Activated CD4-positive, alpha-beta T cell treated with anti-CD3 and anti-CD28 coated beads for 4 hours (primary cell): ENCODE results near the gene THYN1.
A peak's percentile ranks its signal among the peaks of the same experiment; 100 is the strongest.

Source experiments
- DNase-seq, 2 donors: peaks; one replicate each; pipeline ENCODE4 v3.0.0-alpha.2; 2020

Gene THYN1

DNA sequence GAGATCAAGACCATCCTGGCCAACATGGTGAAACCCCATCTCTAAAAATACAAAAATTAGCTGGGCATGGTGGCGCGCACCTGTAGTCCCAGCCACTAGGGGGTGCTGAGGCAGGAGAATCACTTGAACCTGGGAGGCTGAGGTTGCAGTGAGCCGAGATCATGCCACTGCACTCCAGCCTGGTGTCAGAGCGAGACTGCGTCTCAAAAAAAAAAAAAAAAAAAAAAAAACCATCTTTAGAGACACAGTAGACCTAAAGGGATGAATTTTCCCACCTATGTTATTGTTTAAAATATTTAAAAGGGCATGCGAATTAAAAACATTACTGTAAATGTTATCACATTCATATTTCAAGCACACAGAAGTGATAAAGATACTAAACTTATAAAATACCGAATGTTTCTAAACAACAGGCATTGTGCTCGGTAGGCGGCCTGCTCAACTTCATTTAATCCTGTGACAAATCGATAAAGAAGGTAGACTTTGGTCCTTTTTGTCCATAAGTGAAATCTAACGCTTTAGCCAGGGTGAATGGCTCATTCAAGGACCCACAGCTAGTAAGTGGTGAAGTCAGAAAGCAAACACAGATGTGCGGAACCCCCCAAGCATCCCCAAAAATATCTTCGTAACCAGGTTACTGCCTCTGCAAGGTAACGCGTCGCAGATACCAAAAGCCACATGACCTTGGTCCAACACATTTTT, 45.5 kb downstream of the THYN1 start:
- peak; percentile 56 to 63 for DNase-seq

GRCh38 chr11:134206185-134206584, 47.0 kb downstream of the THYN1 start:
- DNase-seq = no peak

DNA sequence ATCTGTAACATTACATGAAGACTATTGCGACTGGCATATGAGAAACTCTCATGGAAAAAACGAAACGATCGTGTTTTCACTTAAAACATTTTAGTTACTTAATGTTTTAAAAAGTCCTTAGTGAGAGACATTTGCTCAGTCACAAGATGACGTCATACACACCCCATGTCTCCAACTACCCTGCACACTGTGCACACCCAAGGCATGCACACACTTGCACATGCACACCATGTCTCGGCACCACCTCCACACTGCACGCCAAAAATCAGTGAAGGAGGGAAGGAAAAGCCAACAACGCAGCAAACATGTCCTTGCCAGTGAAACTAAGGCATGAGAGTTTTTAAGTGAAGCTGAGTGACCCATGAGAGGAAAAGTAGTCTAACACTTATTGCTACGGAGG, 47.4 kb downstream of the THYN1 start:
- DNase-seq = no peak

DNA sequence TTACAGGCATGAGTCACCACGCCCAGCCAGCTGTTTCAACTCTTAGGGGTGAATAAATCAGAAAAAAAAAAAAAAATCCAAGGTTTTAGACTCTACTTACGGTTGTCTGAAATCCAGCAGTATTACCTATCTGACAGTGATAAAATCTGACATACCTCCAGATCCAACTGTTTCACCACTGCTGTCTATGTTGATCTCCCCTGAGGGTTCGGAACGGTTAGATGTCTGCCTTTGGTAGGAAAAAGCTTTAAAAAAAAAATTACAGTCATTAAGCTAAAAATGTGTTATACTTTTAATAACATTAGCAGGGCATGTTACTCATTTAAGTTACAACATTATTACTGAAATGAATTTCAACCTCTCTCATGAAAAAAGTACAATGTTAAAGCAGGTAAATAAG, 50.5 kb downstream of the THYN1 start:
- no peak for DNase-seq

DNA sequence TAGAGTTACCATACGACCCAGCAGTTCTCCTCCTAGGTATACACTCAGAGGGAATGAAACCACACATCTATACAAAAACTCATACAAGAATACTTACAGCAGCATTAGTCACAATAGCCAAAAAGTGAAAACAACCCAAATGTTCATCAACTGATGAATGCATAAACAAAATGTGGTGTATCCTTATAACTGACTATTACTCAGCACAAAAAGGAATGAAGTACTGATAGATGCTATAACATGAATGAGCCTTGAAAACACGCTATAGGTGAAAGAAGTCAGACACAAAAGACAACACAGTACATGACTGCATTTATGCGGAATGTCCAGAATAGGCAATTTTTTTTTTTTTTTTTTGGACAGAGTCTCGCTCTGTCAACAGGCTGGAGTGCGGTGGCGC, 52.5 kb downstream of the THYN1 start:
- DNase-seq = no peak

GRCh38 chr11:134199531-134199930, 53.6 kb downstream of the THYN1 start:
- DNase-seq = no peak
